ENCODE results near the gene KDM5C.
"Not testable (repeated sequence)": the region's sequence is repeated elsewhere in the genome, so short reads cannot be mapped to it uniquely, and the experiment has no call there.

KDM5C gene

DNA sequence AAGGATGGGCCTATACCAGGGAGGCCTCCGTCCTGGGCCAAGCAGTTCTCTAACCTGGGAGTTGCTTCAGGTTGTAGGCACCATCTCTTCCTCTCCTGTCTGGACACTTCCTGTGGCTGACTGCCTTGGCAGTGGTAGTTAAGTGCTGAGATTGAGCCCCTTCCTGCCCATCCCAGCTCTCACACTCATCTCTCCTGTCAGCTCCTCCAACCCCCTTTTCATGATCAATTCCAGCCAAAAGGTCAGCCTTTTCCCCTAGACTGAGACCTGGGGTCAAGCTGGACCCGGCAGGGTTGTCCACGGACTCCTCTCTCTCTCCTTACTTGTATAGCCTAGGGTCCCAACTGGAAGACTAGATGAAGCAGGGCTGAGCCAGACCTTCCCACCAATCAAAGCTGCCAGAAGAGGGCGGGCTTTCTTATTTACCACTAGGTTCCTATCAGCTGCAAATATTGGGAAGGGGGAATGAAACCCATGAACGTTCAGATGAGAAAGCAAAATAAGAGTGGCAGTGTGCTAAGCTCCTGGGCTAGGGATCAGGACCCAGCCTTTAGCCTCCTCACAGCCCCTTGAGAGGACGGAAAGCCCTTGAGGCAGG, 34.5 kb downstream of the KDM5C start:
- DNase-seq (ENCODE audit: low read depth): no peak

DNA sequence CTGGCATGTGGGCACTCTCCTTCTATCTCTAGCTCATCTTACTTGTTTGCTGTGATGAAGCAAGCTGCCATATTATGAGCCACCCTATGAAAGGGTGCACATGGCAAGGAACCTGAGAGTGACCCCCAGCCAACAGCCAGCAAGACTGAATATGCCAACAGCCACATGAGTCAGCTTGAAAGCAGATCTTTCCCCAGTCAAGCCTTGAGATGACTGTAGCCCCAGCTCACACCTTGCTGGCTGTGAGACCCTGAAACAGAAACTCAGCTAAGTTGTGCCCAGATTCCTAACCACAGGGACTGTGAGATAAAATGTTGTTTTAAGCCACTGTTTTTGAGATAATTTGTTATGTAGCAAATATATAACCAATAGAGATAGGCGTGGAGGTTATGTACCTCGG, 36.2 kb downstream of the KDM5C start:
- DNase-seq (ENCODE audit: low read depth): no peak

DNA sequence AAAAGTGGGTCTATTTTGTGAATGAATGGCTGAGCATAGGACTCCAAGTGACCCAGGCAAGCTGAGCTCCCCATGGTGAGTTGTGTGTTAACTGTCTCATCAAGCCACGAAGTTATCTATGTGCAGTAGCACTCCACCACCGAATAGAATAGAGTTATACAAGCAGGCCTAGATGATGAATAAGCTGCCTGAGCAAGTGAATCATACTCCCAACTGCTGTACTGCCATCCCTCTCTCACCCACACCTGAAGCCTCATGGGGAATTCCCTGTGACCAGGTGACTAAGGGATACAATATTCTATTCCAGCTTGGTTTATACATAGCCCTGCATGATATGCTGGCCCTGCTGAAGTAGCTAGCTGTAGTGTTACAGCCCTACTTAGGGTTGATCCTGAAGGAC, 38.7 kb downstream of the KDM5C start:
- DNase-seq (ENCODE audit: low read depth): no peak

DNA sequence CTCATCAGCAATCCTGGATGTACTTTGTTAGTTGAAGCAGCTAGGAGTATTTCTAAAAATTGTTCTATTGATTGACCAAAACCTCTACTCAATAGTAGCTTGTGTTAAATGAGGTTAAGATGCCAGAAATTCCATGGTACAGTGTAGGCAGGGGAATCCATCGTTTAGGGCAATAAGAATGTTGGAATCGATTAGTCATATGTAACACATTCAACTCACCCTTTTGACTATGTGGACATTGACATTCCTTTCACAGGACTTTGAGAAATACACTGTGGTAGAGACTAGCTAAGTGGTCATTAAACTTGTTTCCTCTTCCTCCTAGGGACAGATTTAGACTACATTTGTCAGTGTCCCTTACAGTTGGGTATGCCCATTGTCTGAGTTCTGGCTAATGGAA, 40.2 kb downstream of the KDM5C start:
- no peak for DNase-seq (ENCODE audit: low read depth)

- DNase-seq (ENCODE audit: low read depth): no peak
Measured at GRCh38 chrX:53171356-53171755, 53.7 kb downstream of the KDM5C start.

GRCh38 chrX:53166103-53166502, 58.9 kb downstream of the KDM5C start:
- no peak for DNase-seq (ENCODE audit: low read depth)

- DNase-seq (ENCODE audit: low read depth): not testable (repeated sequence)
Measured at GRCh38 chrX:53164566-53164965, 60.4 kb downstream of the KDM5C start.

- no peak for DNase-seq (ENCODE audit: low read depth)
Measured at GRCh38 chrX:53163436-53163835, 61.6 kb downstream of the KDM5C start.

DNA sequence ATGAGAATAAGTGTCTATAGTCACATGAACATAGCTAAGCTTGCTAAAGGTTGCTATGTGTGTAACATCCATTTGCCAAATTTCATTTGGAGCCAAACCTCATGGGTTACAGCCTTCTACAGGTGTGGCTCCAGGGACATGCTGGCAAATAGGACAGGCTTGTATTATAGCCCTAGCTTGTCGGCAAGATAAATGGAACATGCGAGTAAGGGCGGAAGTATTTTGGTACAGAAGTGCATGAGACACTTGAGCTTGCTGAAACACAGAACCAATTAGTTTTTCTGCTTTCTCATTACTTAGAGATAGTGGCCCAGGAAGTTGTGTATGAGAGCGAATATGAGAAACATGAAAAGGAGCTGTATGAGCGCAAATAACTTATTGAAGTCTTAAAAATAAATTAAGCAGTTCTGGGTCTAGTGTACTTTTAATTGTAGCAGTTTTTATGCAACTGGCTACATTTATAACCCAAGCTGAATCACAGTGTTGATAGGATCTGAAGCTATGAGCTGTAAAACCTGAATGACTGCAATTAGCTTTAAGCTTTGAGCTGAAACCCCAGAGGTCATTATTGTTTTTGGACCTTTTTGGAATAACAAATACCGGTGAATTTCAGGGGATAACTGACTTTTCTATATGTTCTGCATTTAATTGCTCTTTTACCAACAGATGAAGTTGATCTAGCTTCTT, 64.6 kb downstream of the KDM5C start:
- no peak for DNase-seq (ENCODE audit: low read depth)

DNA sequence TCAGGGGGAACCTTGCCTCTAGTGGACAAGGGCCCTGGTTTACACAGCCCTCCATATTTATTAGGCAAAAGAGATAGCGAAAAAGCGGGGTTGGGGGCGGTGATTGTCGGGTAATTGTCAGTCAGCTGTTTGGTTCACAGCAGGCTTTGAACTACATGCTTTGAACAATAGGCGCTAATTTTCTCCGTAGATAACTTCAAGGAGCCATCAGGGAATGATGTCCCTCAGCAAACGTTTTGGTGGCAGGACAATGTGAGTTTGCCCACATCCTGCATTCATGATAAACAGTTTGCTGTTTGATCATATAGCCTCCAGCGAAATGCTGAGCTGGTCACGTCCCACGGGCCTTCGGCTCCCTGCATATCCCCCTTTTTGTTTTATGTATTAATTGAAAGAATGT, 65.8 kb downstream of the KDM5C start:
- no peak for DNase-seq (ENCODE audit: low read depth)

GRCh38 chrX:53156207-53156596, 68.8 kb downstream of the KDM5C start:
- no peak for DNase-seq (ENCODE audit: low read depth)

DNA sequence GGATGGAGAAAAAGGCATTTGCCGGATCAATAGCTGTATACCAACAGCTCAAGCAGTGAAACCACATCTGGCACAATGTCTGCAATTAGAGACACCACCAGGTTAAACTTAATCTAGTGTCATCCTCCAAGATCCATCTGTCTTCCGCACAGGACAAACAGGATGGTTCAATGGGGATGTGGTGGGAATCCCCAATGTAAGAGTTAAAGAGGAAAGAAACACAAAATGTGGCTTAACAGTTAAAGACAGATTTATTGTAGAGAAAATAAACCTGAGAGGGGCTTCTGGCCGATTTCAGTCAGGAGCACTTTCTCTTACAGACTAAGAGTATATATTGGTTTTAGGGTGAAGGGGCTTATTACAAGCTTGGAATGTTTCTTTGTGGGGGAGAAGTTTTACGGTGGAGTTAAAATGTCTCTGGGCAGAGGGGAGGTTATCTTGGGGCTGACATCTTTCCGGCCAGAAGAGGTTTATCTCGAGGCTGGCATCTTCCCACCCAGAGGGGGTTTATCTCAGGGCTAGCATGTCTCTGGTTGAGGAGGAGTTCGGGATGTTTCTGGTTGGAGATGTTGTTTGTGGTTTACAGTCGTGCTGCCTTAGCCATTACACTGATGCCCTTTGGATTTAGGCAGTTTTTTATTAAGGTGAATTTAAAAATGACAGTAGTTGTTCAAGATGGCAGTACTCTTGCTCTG, 69.3 kb downstream of the KDM5C start:
- DNase-seq (ENCODE audit: low read depth): no peak

DNA sequence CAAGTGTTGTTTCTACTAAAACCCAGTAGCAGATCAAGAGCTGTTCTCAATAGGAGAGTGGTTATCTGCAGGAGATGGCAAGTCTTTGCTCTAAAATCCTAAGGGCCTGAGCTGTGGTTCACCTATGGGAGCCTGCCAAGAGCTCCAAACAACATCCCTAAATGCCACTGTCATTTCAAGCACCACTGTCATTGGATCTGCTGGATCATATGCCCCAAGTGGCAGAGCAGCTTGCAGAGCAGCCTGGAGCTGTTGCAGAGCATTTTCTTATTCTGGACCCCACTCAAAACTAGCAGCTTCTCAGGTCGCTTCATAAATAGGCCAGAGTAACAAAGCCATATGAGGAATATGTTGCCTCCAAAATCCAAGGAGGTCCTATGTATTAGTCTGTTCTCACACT, 71.4 kb downstream of the KDM5C start:
- DNase-seq (ENCODE audit: low read depth): no peak

Measured in stimulated activated CD8-positive, alpha-beta memory T cell treated with anti-CD3 and anti-CD28 coated beads, Interleukin-15, amount 100 ng/mL, for 24 hours (primary cell).